Measurements from ENCODE around the gene TERT.

Gene TERT

DNA sequence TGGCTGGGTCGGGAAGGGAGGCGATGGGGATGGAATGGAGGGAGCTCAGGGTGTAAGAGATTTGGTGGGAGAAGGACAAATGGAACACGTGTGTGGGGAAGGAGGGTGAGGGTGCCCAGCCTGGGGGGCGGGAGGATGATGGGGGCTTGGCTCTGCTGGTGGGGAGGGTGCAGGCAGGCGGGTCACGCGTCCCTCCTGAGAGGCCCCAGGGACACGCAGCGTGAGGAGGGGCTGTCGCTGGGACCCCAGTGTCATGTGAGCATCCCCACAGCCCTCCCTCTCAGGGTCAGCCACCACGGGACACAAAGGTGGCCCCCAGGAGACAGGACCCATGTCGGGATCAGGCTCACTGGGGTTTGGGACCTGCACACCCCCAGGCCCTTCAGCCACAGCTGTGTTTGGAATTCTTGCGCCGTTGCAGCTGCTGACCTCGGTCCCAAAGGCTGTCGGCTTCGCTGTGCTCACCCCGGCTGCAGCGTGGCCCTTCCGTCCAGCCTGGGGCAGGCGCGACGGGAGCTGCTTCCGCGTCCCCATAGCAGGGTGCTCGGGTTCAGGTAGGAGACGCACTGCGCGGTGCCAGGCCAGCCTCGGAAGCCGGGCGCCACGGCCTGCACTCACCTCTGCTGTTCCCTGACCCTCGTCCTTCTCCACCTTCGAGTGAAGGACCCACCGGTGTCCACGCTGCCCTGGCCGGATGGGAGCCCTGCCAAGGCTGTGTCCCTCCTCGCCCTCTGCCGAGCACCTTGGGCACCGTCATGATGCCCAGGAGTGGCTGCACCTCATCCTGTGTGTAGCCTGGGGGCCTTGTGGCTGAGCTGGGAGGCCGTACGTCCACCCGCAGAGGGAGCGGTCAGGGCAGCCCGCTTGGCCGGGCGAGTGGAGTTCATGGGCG lies 88.1 kb downstream of the TERT start:
- no peak for DNase-seq (ENCODE audit: low spot score)

GRCh38 chr5:1205255-1206180 lies 89.3 kb downstream of the TERT start:
- no peak for DNase-seq (ENCODE audit: low spot score)

DNA sequence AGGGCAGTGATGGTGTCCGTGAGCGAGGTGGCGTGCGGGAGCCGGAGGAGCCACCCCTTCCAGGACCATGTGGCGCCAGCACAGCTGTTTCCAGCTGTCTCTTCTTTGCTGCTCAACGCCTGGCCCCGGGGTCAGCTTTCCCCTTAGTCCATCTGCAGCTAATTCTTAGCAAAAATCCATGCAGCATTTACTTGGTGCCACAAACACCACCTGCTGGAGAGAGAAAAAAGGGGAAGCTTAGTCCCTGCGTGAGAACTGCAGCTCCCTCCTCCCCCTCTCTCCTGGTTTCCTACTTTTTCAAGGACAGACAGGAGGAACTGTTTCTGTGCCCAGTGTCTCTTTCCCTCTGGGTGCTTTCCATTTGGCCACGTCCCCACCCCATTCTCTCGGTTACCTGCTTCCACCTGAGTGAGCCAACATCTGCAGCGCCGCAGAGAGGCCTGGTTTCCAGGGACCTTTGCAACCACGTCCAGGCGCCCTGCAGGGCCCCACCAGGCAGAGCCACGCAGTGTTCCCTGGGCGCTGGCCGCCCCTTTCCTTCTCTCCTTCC lies 90.1 kb downstream of the TERT start:
- DNase-seq (ENCODE audit: low spot score): no peak

DNA sequence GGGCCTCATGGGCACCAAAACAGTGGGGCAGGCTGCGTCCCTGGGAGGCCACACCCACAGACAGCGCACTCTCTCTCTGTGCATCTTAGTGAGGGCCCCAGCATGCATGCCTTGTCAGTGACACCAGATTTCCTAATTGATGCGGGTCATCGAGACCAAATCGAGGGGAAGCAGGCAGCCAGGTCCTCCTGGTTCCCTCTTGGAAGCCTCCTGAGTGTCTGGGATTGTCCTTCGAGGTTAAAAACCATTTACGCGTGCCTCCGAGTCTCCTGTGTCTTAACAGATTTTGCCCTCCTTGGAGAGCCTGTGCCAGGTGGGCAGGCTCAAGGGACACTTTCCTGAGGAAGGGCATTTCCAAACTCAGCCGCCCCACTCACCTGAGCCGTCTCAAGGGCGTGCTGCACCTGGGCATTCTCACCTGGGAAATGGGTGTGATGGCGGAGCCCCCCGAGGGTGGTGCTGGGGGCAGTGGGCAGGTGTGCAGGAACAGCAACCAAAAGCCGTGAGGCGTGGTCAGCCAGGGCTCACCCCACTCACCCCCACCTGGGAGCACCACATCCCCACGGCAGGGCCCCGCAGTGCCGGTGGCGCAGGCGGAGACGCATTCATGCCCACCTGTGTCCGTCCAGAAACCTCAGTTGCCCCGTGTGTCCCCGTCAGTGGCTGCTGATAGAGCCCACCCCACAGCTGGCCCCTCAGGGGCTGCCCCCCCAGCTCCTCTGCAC lies 90.7 kb downstream of the TERT start:
- no peak for DNase-seq (ENCODE audit: low spot score)

DNA sequence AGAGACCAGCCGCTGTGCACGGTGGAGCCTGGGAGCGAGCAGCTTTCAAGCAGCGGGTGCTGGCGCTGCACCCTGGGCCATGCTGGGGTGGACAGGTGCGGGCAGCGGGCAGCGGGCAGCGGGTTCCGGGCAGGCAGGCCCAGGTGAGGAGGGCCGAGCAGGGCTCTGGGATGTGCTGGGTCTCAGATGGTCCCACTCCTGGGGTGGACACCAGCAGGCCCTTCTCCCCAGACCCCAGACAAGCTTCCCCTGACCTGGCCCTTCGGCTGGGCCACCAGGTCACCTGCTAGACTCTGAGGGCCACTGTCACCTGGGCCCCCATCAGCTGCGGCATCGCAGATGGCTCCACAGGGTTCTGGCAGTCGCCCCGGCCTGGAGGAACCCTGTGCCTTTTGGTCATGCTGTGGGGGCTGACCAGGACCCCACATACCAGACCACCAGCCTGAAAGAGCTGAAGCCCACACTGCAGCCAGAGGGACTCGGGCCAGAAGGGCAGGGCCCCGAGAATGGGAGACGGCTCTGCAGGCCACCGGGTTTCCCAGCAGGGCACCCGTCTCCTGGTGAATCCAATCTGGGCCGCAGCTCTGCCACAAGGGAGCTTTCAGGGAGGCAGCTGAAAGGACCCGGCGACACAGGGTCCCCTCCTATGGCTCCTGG lies 91.4 kb downstream of the TERT start:
- no peak for DNase-seq (ENCODE audit: low spot score)

All from CD4-positive, alpha-beta T cell treated with Interleukin-15 for 4 hours (primary cell).